ENCODE data around the gene PEAR1.

DNA sequence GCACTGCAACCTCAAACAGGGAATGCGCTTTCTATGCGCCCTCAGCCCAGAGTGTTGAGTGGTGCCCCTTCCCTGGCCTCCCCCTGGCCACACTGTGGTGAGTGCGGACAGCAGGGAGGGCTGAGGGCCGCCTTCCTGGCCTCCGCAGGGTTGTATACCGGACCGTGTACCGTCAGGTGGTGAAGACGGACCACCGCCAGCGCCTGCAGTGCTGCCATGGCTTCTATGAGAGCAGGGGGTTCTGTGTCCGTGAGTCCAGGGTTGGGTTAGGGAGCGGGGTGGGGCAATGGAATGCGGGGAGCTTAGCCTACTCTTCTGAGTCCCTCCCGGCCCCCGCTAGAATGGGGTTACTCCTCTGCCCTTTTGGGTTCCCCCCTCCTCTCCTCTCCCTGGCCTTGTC lies 11.7 kb downstream of the PEAR1 start:
- TF ChIP-seq, protein P1, sequence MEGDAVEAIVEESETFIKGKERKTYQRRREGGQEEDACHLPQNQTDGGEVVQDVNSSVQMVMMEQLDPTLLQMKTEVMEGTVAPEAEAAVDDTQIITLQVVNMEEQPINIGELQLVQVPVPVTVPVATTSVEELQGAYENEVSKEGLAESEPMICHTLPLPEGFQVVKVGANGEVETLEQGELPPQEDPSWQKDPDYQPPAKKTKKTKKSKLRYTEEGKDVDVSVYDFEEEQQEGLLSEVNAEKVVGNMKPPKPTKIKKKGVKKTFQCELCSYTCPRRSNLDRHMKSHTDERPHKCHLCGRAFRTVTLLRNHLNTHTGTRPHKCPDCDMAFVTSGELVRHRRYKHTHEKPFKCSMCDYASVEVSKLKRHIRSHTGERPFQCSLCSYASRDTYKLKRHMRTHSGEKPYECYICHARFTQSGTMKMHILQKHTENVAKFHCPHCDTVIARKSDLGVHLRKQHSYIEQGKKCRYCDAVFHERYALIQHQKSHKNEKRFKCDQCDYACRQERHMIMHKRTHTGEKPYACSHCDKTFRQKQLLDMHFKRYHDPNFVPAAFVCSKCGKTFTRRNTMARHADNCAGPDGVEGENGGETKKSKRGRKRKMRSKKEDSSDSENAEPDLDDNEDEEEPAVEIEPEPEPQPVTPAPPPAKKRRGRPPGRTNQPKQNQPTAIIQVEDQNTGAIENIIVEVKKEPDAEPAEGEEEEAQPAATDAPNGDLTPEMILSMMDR (IDR thresholded peaks at IDR 0.05; ENCODE audit: insufficient read depth, low read length): no peak
- TF ChIP-seq POLR2AphosphoS5 (IDR thresholded peaks at IDR 0.05; ENCODE audit: low read depth) (no peak), GABPA (IDR thresholded peaks at IDR 0.05; ENCODE audit: low read depth) (no peak), SPI1 (IDR thresholded peaks at IDR 0.05; ENCODE audit: borderline replicate concordance, low read depth) (no peak)
- TF ChIP-seq, protein P2, sequence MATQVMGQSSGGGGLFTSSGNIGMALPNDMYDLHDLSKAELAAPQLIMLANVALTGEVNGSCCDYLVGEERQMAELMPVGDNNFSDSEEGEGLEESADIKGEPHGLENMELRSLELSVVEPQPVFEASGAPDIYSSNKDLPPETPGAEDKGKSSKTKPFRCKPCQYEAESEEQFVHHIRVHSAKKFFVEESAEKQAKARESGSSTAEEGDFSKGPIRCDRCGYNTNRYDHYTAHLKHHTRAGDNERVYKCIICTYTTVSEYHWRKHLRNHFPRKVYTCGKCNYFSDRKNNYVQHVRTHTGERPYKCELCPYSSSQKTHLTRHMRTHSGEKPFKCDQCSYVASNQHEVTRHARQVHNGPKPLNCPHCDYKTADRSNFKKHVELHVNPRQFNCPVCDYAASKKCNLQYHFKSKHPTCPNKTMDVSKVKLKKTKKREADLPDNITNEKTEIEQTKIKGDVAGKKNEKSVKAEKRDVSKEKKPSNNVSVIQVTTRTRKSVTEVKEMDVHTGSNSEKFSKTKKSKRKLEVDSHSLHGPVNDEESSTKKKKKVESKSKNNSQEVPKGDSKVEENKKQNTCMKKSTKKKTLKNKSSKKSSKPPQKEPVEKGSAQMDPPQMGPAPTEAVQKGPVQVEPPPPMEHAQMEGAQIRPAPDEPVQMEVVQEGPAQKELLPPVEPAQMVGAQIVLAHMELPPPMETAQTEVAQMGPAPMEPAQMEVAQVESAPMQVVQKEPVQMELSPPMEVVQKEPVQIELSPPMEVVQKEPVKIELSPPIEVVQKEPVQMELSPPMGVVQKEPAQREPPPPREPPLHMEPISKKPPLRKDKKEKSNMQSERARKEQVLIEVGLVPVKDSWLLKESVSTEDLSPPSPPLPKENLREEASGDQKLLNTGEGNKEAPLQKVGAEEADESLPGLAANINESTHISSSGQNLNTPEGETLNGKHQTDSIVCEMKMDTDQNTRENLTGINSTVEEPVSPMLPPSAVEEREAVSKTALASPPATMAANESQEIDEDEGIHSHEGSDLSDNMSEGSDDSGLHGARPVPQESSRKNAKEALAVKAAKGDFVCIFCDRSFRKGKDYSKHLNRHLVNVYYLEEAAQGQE (IDR thresholded peaks at IDR 0.05; ENCODE audit: insufficient replicate concordance, low read depth): no peak
